HG03060 (cell line): ENCODE measurements around the gene PSEN1.

ENCODE experiments used
- ATAC-seq: cut with Tn5 transposase; IDR thresholded peaks from one replicate; pipeline ENCODE4 v1.9.1; 2021; ENCODE audit warnings: low read depth, moderate number of reproducible peaks; ENCODE audit not compliant: unreplicated experiment

The PSEN1 gene

DNA sequence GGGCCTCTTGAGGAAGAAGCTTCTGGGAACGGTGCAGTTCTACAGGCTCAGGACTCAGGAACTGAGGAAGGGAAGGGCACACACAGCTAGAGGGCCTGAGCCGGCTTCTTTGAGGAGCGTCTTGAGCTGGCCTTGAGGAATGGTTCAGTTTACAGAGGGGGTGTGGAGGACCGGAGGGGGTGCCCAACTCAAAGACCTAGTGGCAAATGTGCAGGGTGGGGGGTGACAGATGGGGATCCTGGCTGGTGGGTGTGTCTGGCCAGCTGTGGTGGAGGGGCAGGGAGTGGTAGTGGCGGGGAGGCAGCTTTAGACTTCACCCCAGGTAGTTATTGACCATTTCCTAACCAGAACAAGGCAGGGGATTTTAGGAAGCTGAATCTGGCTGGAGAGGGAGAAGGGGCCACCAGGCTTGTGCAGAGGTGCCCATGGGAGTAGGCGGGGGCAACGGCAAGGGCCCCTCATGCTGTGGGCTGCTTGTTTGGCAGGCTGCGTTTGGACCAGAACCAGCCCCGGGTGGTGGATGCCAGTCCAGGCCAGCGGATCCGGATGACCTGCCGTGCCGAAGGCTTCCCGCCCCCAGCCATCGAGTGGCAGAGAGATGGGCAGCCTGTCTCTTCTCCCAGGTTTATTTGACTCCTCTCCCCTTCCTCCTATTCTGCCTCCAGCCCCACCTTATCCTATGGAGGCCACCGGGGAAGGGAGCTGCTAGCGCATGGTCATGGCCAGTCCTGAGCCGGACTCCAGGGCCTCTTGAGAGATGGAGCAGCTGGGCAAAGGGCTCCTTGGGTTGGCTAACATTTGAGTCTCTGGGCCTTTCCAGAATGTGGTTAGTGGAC is 128.8 kb downstream of the PSEN1 start:
- no peak for ATAC-seq

DNA sequence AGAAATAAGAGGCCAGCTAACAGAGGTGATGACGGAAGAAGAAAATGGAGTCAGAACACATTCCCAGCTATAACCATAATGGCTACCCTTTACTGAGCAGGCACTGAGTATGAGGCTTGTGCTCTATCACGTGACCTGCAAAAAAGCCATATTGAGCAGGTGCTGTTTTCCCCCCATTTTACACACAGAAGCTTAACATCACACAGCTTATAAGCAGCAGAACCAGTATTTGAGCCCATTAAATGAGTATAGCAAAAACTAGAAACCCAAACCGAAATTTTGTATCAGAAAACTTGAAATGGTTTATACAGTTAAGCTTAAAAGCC is 129.4 kb downstream of the PSEN1 start:
- no peak for ATAC-seq

DNA sequence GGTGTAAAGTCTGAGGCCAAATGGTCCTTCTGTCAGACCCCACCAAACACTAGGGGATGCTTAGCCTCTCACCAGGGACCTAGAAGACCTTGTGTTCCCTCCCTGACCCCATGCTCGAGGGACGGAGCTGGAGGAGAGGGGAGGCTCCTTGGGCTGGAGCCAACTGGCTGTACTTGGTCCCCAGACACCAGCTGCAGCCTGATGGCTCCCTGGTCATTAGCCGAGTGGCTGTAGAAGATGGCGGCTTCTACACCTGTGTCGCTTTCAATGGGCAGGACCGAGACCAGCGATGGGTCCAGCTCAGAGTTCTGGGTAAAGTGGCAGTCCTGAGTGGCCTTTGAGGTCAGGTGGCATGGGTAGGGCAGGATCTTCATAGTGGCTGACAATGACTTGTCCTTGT is 130.0 kb downstream of the PSEN1 start:
- no peak for ATAC-seq

DNA sequence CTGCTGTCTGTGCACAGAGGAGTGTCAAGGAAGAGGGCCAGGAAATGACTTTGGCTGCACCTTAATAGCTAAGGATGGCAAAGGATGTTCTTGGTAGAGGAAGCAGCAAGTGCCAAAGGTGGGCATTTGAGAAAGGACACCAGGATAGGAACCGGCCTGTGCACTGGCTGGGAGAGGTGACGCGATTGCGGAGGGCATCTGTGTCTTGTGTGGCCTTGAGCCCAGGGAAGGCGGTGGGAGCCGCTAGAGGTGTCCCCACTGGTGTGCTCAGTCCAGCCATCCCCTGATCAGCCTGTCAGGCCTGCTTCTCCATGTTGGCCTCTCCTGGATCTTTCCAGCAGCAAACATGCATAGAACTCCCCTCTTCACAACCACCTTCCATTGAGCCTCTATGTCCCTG is 131.2 kb downstream of the PSEN1 start:
- no peak for ATAC-seq

DNA sequence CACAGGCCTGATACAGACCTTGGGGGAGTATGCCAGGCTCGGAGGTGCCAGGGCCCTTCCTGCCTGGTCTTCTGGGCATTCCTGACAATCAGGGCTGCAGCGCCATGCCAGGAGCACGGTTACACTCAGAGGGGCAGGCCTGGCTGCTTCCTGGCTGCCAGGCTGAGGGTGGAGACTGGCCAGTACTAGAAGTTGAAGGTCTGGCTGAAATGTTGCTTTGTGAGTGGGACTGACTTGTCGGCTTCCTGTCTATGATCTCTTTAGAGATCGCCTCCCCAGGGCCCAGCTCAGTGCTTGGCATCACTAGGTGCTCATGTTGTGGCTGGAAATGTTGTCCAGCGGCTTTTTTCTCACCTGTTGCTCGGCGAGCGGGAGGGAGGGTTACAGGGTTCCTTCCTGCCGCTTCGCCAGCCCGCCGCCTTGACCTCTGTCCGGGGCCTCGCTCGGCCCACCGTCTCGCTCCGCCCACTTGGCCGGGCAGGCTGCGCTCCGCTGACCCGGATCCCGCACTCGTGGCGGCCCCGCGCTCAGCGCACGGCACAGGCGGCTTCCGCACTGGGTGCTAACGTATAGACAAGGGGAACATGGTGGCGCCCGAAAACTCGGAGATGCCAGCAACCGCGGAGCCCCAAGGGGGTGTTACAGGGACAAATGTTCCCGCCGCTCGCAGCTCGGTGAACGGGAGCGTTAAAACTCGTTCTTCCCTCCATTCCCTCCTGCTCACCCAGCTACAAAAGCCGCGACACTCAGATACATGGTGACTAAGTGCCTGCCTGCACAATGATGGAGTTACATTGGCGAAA is 133.6 kb downstream of the PSEN1 start:
- no peak for ATAC-seq

DNA sequence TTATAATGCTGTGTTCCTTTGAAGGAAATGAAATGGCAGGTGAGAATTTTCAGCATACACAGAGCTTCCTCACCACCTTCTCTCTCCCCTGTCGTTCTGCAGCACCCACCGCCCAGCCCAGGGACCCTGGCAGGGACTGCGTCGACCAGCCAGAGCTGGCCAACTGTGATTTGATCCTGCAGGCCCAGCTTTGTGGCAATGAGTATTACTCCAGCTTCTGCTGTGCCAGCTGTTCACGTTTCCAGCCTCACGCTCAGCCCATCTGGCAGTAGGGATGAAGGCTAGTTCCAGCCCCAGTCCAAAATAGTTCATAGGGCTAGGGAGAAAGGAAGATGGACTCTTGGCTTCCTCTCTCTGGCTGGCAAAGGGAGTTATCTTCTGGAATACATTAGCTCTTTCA is 136.1 kb downstream of the PSEN1 start:
- no peak for ATAC-seq
